Measurements from ENCODE around the gene SOX5.

Gene SOX5

GRCh38 chr12:23944067-23944466 lies 5.4 kb downstream of the SOX5 start:
- H3K4me2 ChIP-seq (ENCODE audit: low read length, poor library complexity, severe bottlenecking): no peak overlapping the region
- no peak overlapping the region for H3K9ac ChIP-seq (ENCODE audit: low read length)
- no peak overlapping the region for H3K23ac ChIP-seq (ENCODE audit: low read length in 2 of 2)
- no peaks in the 10 kb centered on the region for H3K27me3 ChIP-seq (ENCODE audit: control insufficient read depth in 1 of 2, insufficient read depth in 1 of 2, low read length in 2 of 2)
- H3K4me1 ChIP-seq (ENCODE audit: control insufficient read depth, insufficient read depth, low read depth, low read length): no peaks in the 10 kb centered on the region
- H2BK12ac ChIP-seq (ENCODE audit: low read length in 2 of 2): no peak overlapping the region
- no peak overlapping the region for H2BK120ac ChIP-seq (ENCODE audit: low read depth, low read length)
- no peak overlapping the region for H3K27ac ChIP-seq (ENCODE audit: low read length, poor library complexity, severe bottlenecking)
- no peak overlapping the region for H3K4ac ChIP-seq (ENCODE audit: low read depth in 1 of 2, low read length in 2 of 2)
- no peak overlapping the region for H2BK15ac ChIP-seq (ENCODE audit: low read depth, poor library complexity, severe bottlenecking)
- no peak overlapping the region for H2AK5ac ChIP-seq (ENCODE audit: low read length, severe bottlenecking)
- 78% methylated on average over 3 of the region's 5 CpGs for WGBS
- no peaks in the 10 kb centered on the region for H3K36me3 ChIP-seq (ENCODE audit: control insufficient read depth in 1 of 2, insufficient read depth in 2 of 2, low read depth in 1 of 2, low read length in 2 of 2)
- no peak overlapping the region for H2AFZ ChIP-seq (ENCODE audit: low read depth, low read length)
- H3K9me3 ChIP-seq (ENCODE audit: control insufficient read depth, low read length): no peaks in the 10 kb centered on the region
- no peak overlapping the region for H3K4me3 ChIP-seq (ENCODE audit: insufficient read depth in 1 of 2, low read depth in 1 of 2, low read length in 2 of 2)
- no peak overlapping the region for H4K8ac ChIP-seq (ENCODE audit: low read length)
- no peak overlapping the region for H2BK5ac ChIP-seq (ENCODE audit: low read depth, low read length, poor library complexity, severe bottlenecking)
- H3K18ac ChIP-seq (ENCODE audit: low read depth in 1 of 2, low read length in 2 of 2): no peak overlapping the region
- no peak for DNase-seq
- H3K14ac ChIP-seq (ENCODE audit: low read length in 2 of 2): no peak overlapping the region
- H4K91ac ChIP-seq (ENCODE audit: low read length): no peak overlapping the region
- H3K79me1 ChIP-seq (replicated peaks; ENCODE audit: low read length, poor library complexity, severe bottlenecking): no peaks in the 10 kb centered on the region

GRCh38 chr12:23942841-23943240 lies 6.6 kb downstream of the SOX5 start:
- no peak overlapping the region for H4K8ac ChIP-seq (ENCODE audit: low read length)
- no peaks in the 10 kb centered on the region for H3K4me1 ChIP-seq (ENCODE audit: control insufficient read depth, insufficient read depth, low read depth, low read length)
- no peak overlapping the region for H4K91ac ChIP-seq (ENCODE audit: low read length)
- H3K27me3 ChIP-seq (ENCODE audit: control insufficient read depth in 1 of 2, insufficient read depth in 1 of 2, low read length in 2 of 2): no peaks in the 10 kb centered on the region
- 94% methylated on average over 4 of the region's 4 CpGs for WGBS
- no peak overlapping the region for H3K23ac ChIP-seq (ENCODE audit: low read length in 2 of 2)
- H2AFZ ChIP-seq (ENCODE audit: low read depth, low read length): no peak overlapping the region
- no peak overlapping the region for H3K27ac ChIP-seq (ENCODE audit: low read length, poor library complexity, severe bottlenecking)
- no peak overlapping the region for H3K18ac ChIP-seq (ENCODE audit: low read depth in 1 of 2, low read length in 2 of 2)
- H2AK5ac ChIP-seq (ENCODE audit: low read length, severe bottlenecking): no peak overlapping the region
- no peak overlapping the region for H2BK120ac ChIP-seq (ENCODE audit: low read depth, low read length)
- no peak overlapping the region for H3K9ac ChIP-seq (ENCODE audit: low read length)
- H2BK15ac ChIP-seq (ENCODE audit: low read depth, poor library complexity, severe bottlenecking): no peak overlapping the region
- no peak overlapping the region for H3K4me3 ChIP-seq (ENCODE audit: insufficient read depth in 1 of 2, low read depth in 1 of 2, low read length in 2 of 2)
- no peaks in the 10 kb centered on the region for H3K36me3 ChIP-seq (ENCODE audit: control insufficient read depth in 1 of 2, insufficient read depth in 2 of 2, low read depth in 1 of 2, low read length in 2 of 2)
- no peak overlapping the region for H2BK5ac ChIP-seq (ENCODE audit: low read depth, low read length, poor library complexity, severe bottlenecking)
- no peak overlapping the region for H3K4me2 ChIP-seq (ENCODE audit: low read length, poor library complexity, severe bottlenecking)
- H3K14ac ChIP-seq (ENCODE audit: low read length in 2 of 2): no peak overlapping the region
- H2BK12ac ChIP-seq (ENCODE audit: low read length in 2 of 2): no peak overlapping the region
- no peak overlapping the region for H3K4ac ChIP-seq (ENCODE audit: low read depth in 1 of 2, low read length in 2 of 2)
- no peaks in the 10 kb centered on the region for H3K9me3 ChIP-seq (ENCODE audit: control insufficient read depth, low read length)
- H3K79me1 ChIP-seq (replicated peaks; ENCODE audit: low read length, poor library complexity, severe bottlenecking): no peaks in the 10 kb centered on the region
- no peak for DNase-seq

GRCh38 chr12:23941780-23942179 lies 7.7 kb downstream of the SOX5 start:
- WGBS: no CpG with 5 or more reads among the region's 1 CpG
- no peak overlapping the region for H2BK15ac ChIP-seq (ENCODE audit: low read depth, poor library complexity, severe bottlenecking)
- no peak overlapping the region for H3K23ac ChIP-seq (ENCODE audit: low read length in 2 of 2)
- no peak overlapping the region for H3K18ac ChIP-seq (ENCODE audit: low read depth in 1 of 2, low read length in 2 of 2)
- H3K14ac ChIP-seq (ENCODE audit: low read length in 2 of 2): no peak overlapping the region
- no peak for DNase-seq
- H2BK12ac ChIP-seq (ENCODE audit: low read length in 2 of 2): no peak overlapping the region
- no peaks in the 10 kb centered on the region for H3K9me3 ChIP-seq (ENCODE audit: control insufficient read depth, low read length)
- no peaks in the 10 kb centered on the region for H3K27me3 ChIP-seq (ENCODE audit: control insufficient read depth in 1 of 2, insufficient read depth in 1 of 2, low read length in 2 of 2)
- H3K4ac ChIP-seq (ENCODE audit: low read depth in 1 of 2, low read length in 2 of 2): no peak overlapping the region
- H3K79me1 ChIP-seq (replicated peaks; ENCODE audit: low read length, poor library complexity, severe bottlenecking): no peaks in the 10 kb centered on the region
- H4K91ac ChIP-seq (ENCODE audit: low read length): no peak overlapping the region
- H3K4me3 ChIP-seq (ENCODE audit: insufficient read depth in 1 of 2, low read depth in 1 of 2, low read length in 2 of 2): no peak overlapping the region
- no peaks in the 10 kb centered on the region for H3K36me3 ChIP-seq (ENCODE audit: control insufficient read depth in 1 of 2, insufficient read depth in 2 of 2, low read depth in 1 of 2, low read length in 2 of 2)
- no peak overlapping the region for H2AK5ac ChIP-seq (ENCODE audit: low read length, severe bottlenecking)
- H2BK120ac ChIP-seq (ENCODE audit: low read depth, low read length): no peak overlapping the region
- no peak overlapping the region for H3K27ac ChIP-seq (ENCODE audit: low read length, poor library complexity, severe bottlenecking)
- H4K8ac ChIP-seq (ENCODE audit: low read length): no peak overlapping the region
- no peaks in the 10 kb centered on the region for H3K4me1 ChIP-seq (ENCODE audit: control insufficient read depth, insufficient read depth, low read depth, low read length)
- H2AFZ ChIP-seq (ENCODE audit: low read depth, low read length): no peak overlapping the region
- H3K4me2 ChIP-seq (ENCODE audit: low read length, poor library complexity, severe bottlenecking): no peak overlapping the region
- no peak overlapping the region for H2BK5ac ChIP-seq (ENCODE audit: low read depth, low read length, poor library complexity, severe bottlenecking)
- H3K9ac ChIP-seq (ENCODE audit: low read length): no peak overlapping the region

- no peak overlapping the region for H3K9ac ChIP-seq (ENCODE audit: low read length)
- H3K9me3 ChIP-seq (ENCODE audit: control insufficient read depth, low read length): no peaks in the 10 kb centered on the region
- H3K36me3 ChIP-seq (ENCODE audit: control insufficient read depth in 1 of 2, insufficient read depth in 2 of 2, low read depth in 1 of 2, low read length in 2 of 2): no peaks in the 10 kb centered on the region
- H3K4me3 ChIP-seq (ENCODE audit: insufficient read depth in 1 of 2, low read depth in 1 of 2, low read length in 2 of 2): no peak overlapping the region
- H2BK120ac ChIP-seq (ENCODE audit: low read depth, low read length): no peak overlapping the region
- no peak overlapping the region for H2AK5ac ChIP-seq (ENCODE audit: low read length, severe bottlenecking)
- H3K4me2 ChIP-seq (ENCODE audit: low read length, poor library complexity, severe bottlenecking): no peak overlapping the region
- H3K14ac ChIP-seq (ENCODE audit: low read length in 2 of 2): no peak overlapping the region
- no peak overlapping the region for H2BK15ac ChIP-seq (ENCODE audit: low read depth, poor library complexity, severe bottlenecking)
- H2BK5ac ChIP-seq (ENCODE audit: low read depth, low read length, poor library complexity, severe bottlenecking): no peak overlapping the region
- DNase-seq: no peak
- H3K27me3 ChIP-seq (ENCODE audit: control insufficient read depth in 1 of 2, insufficient read depth in 1 of 2, low read length in 2 of 2): no peaks in the 10 kb centered on the region
- H3K27ac ChIP-seq (ENCODE audit: low read length, poor library complexity, severe bottlenecking): no peak overlapping the region
- no peak overlapping the region for H4K8ac ChIP-seq (ENCODE audit: low read length)
- H3K23ac ChIP-seq (ENCODE audit: low read length in 2 of 2): no peak overlapping the region
- no peak overlapping the region for H2BK12ac ChIP-seq (ENCODE audit: low read length in 2 of 2)
- H2AFZ ChIP-seq (ENCODE audit: low read depth, low read length): no peak overlapping the region
- H3K18ac ChIP-seq (ENCODE audit: low read depth in 1 of 2, low read length in 2 of 2): no peak overlapping the region
- H4K91ac ChIP-seq (ENCODE audit: low read length): no peak overlapping the region
- no peak overlapping the region for H3K4ac ChIP-seq (ENCODE audit: low read depth in 1 of 2, low read length in 2 of 2)
- no peaks in the 10 kb centered on the region for H3K4me1 ChIP-seq (ENCODE audit: control insufficient read depth, insufficient read depth, low read depth, low read length)
- WGBS: no CpG with 5 or more reads among the region's 3 CpGs
- H3K79me1 ChIP-seq (replicated peaks; ENCODE audit: low read length, poor library complexity, severe bottlenecking): no peaks in the 10 kb centered on the region
Measured at GRCh38 chr12:23938422-23938821, 11.0 kb downstream of the SOX5 start.
